Transverse colon (tissue), 3 donors: ENCODE measurements around the gene FUNDC2.

Source experiments
- CTCF ChIP-seq, 5 experiments: fragments of 200-600 bp in 3 of 5; fragments of 450-650 bp in 2 of 5; sonication (generic) in 3 of 5; IDR thresholded peaks; 1 replicate in 2 of 5; 2 replicates in 3 of 5; pipeline ENCODE4 v1.5.1; 2016 to 2017; ENCODE audit warnings: antibody characterized with exemption in 5 of 5, inconsistent platforms in 3 of 5, mild to moderate bottlenecking in 2 of 5, moderate library complexity in 1 of 5
- POLR2A ChIP-seq: fragments of 450-650 bp; IDR thresholded peaks from one replicate; pipeline ENCODE4 v1.6.1; 2016; ENCODE audit warnings: antibody characterized with exemption, mild to moderate bottlenecking, moderate library complexity

DNA sequence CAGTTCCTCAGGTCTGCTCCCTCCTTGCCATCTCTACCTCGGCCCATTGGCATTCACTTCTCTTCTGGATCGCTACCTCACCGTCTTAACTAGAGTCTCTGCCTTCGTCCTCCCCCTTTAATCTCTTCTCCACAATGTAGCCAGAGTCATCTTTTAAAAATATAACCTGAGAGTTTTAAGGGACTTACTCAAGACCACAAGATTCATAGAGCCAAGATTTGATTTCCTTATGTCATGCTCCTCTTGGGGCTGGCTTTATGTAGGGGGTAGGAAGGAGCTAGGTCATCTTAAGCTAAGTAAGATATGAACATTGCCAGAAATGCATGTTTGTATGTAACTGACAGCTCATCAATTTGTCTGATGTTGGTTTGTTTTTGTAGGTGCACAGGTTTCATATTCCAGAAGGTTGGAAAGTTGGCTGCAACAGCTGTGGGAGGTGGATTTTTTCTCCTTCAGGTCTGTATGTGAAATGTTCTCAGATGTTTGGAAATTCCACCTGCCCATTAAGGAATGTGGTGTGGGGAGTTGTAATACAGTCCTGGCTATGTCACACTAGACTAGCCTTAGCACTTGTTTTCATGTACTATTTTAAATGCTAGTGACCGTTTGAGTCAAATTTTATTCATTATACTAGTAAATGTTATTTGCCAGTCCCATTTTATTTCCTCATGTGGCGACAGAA, 19.6 kb downstream of the FUNDC2 start:
- no peak for TF ChIP-seq CTCF (IDR thresholded peaks at IDR 0.05)
- TF ChIP-seq POLR2A: no peak
